NCI-H2081 (cell line): ENCODE results near the gene UGT3A2.

Experiments used
- DNase-seq, 2 experiments: peaks; one replicate each; lab custom pipeline; 2025; lab: John Stamatoyannopoulos, UW

Gene UGT3A2

GRCh38 chr5:36066540-36067210 lies at the start of gene UGT3A2:
Gene UGT3A2, minus strand, starts transcription at chr5:36066882. Its CDS starts 93 bp downstream, at chr5:36066789.
- DNase-seq: no peak

- DNase-seq: no peak
These were observed 44.6 kb upstream of the UGT3A2 start for GRCh38 chr5:36111238-36111637.

GRCh38 chr5:36108758-36109460 lies 42.2 kb upstream of the UGT3A2 start:
- no peak for DNase-seq

GRCh38 chr5:36105819-36106218 lies 39.1 kb upstream of the UGT3A2 start:
- no peak for DNase-seq

GRCh38 chr5:36099748-36100147 lies 33.1 kb upstream of the UGT3A2 start:
- DNase-seq: no peak

GRCh38 chr5:36096486-36096885 lies 29.8 kb upstream of the UGT3A2 start:
- DNase-seq: no peak

- peak; percentile 30 to 47 for DNase-seq
These were observed 23.3 kb upstream of the UGT3A2 start for GRCh38 chr5:36089989-36090388.

- DNase-seq: peak; percentile 71 to 85
These were observed 12.6 kb upstream of the UGT3A2 start for GRCh38 chr5:36079200-36079781.

- peak; percentile 35 to 40 for DNase-seq
These were observed 11.7 kb upstream of the UGT3A2 start for GRCh38 chr5:36078430-36078829.

- DNase-seq: peak; percentile 15 to 57
These were observed 7.0 kb upstream of the UGT3A2 start for GRCh38 chr5:36073595-36074216.

GRCh38 chr5:36070687-36071571 lies 4.2 kb upstream of the UGT3A2 start:
- no peak for DNase-seq

- no peak for DNase-seq
These were observed 2.1 kb upstream of the UGT3A2 start for GRCh38 chr5:36068751-36069281.

GRCh38 chr5:36066001-36066539 lies 612 bp downstream of the UGT3A2 start:
- DNase-seq: no peak

GRCh38 chr5:36060420-36060887 lies 6.2 kb downstream of the UGT3A2 start:
- DNase-seq: no peak

- DNase-seq: no peak
These were observed 6.9 kb downstream of the UGT3A2 start for GRCh38 chr5:36059571-36060419.

- no peak for DNase-seq
These were observed 7.9 kb downstream of the UGT3A2 start for GRCh38 chr5:36058776-36059175.

- no peak for DNase-seq
These were observed 9.3 kb downstream of the UGT3A2 start for GRCh38 chr5:36057386-36057785.

- DNase-seq: no peak
These were observed 10.3 kb downstream of the UGT3A2 start for GRCh38 chr5:36056422-36056821.

GRCh38 chr5:36055984-36056383 lies 10.7 kb downstream of the UGT3A2 start:
- DNase-seq: no peak

GRCh38 chr5:36054647-36055046 lies 12.0 kb downstream of the UGT3A2 start:
- no peak for DNase-seq
